ENCODE results near the gene TEKT1. TPM values are rescaled to one million over a fixed set of nuclear protein-coding genes. Genes with fewer than 3 reads are reported as not detected.

TEKT1 gene
- total RNA-seq, 2 experiments from 2014 or later, result not detected

DNA sequence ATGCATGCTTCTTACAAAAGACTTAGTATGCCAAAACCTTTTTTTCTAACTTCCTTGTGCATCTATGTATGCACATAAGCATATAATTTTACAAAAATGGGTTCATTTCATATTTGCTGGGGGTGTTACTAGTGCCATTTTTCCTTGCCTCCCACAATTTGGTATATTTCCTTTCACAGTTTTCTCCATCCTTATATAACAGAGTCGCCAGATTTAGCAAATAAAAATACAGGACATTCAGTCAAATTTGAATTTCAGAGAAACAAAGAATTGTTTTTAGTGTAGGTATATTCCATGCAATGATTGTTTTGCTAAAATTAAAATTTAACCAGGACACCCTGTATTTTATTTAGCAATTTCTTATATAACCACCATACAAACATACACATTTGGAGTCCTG, 59.5 kb downstream of the TEKT1 start:
- Histone ChIP-seq H2AFZ (ENCODE audit: low read length) (no peak overlapping the region), H3K9me2 (ENCODE audit: insufficient read depth, low read length) (no peaks in the 10 kb centered on the region), H3K27ac (ENCODE audit: low read depth, low read length, poor library complexity, severe bottlenecking) (no peak overlapping the region), H3K4me1 (ENCODE audit: insufficient read depth, low read length, poor library complexity, severe bottlenecking) (no peaks in the 10 kb centered on the region), H3K4me2 (ENCODE audit: low read length) (no peak overlapping the region), H3K36me3 (ENCODE audit: insufficient read depth, low read length) (no peaks in the 10 kb centered on the region), H3K4me3 (ENCODE audit: low read depth, low read length, poor library complexity, severe bottlenecking) (no peak overlapping the region), H4K20me1 (ENCODE audit: insufficient read depth, low read length) (no peaks in the 10 kb centered on the region), H3K9me3 (ENCODE audit: low read length) (peaks cover 8% of the 10 kb centered on the region; the same call in 1 of the 2 replicates), H3K79me2 (ENCODE audit: insufficient read depth, low read depth, low read length) (no peaks in the 10 kb centered on the region)
- no TSS peak for BruUV-seq (replicated peaks)
- intact Hi-C loops (cut with micrococcal nuclease; ENCODE audit: unreplicated experiment), result no loop called here
- no peak for TF ChIP-seq EZH2phosphoT487 (IDR thresholded peaks at IDR 0.05; ENCODE audit: borderline replicate concordance, low read depth, low read length)
- ChIA-PET POLR2A (no interaction called here), CTCF (ENCODE audit: unreplicated experiment) (no interaction called here)
- no peak for DNase-seq (ENCODE audit: low spot score)

DNA sequence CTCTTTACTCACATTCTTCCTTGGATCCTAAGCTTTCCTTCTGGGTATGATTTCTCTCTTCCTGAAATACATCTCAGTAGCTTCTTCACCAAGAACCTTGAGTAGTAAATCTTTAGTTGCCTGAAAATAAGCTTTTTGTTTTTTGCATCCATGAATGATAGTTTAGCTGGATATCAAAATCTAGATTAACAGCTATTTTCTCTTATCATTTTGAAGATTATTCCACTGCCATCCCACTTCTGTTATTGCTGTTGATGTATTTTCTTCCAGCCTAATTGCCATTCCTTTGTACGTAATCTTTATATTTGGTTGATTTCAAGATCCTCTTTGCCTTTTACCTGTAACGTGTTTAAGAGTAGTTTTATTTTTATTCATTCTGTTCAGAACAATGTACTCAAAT, 63.1 kb downstream of the TEKT1 start:
- Histone ChIP-seq H2AFZ (ENCODE audit: low read length) (no peak overlapping the region), H3K9me3 (ENCODE audit: low read length) (peaks cover 8% of the 10 kb centered on the region; the same call in 1 of the 2 replicates), H3K79me2 (ENCODE audit: insufficient read depth, low read depth, low read length) (no peaks in the 10 kb centered on the region), H4K20me1 (ENCODE audit: insufficient read depth, low read length) (no peaks in the 10 kb centered on the region), H3K9me2 (ENCODE audit: insufficient read depth, low read length) (no peaks in the 10 kb centered on the region), H3K4me2 (ENCODE audit: low read length) (no peak overlapping the region), H3K4me3 (ENCODE audit: low read depth, low read length, poor library complexity, severe bottlenecking) (no peak overlapping the region), H3K4me1 (ENCODE audit: insufficient read depth, low read length, poor library complexity, severe bottlenecking) (no peaks in the 10 kb centered on the region), H3K27ac (ENCODE audit: low read depth, low read length, poor library complexity, severe bottlenecking) (no peak overlapping the region), H3K36me3 (ENCODE audit: insufficient read depth, low read length) (no peaks in the 10 kb centered on the region)
- ChIA-PET POLR2A (no interaction called here), CTCF (ENCODE audit: unreplicated experiment) (no interaction called here)
- intact Hi-C loops (cut with micrococcal nuclease; ENCODE audit: unreplicated experiment), result no loop called here
- BruUV-seq (replicated peaks), result no TSS peak
- DNase-seq (ENCODE audit: low spot score), result no peak
- TF ChIP-seq, protein P1, sequence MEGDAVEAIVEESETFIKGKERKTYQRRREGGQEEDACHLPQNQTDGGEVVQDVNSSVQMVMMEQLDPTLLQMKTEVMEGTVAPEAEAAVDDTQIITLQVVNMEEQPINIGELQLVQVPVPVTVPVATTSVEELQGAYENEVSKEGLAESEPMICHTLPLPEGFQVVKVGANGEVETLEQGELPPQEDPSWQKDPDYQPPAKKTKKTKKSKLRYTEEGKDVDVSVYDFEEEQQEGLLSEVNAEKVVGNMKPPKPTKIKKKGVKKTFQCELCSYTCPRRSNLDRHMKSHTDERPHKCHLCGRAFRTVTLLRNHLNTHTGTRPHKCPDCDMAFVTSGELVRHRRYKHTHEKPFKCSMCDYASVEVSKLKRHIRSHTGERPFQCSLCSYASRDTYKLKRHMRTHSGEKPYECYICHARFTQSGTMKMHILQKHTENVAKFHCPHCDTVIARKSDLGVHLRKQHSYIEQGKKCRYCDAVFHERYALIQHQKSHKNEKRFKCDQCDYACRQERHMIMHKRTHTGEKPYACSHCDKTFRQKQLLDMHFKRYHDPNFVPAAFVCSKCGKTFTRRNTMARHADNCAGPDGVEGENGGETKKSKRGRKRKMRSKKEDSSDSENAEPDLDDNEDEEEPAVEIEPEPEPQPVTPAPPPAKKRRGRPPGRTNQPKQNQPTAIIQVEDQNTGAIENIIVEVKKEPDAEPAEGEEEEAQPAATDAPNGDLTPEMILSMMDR (conservative IDR thresholded peaks at IDR 0.05; ENCODE audit: low read length), result no peak
- no peak for TF ChIP-seq EZH2phosphoT487 (IDR thresholded peaks at IDR 0.05; ENCODE audit: borderline replicate concordance, low read depth, low read length)

DNA sequence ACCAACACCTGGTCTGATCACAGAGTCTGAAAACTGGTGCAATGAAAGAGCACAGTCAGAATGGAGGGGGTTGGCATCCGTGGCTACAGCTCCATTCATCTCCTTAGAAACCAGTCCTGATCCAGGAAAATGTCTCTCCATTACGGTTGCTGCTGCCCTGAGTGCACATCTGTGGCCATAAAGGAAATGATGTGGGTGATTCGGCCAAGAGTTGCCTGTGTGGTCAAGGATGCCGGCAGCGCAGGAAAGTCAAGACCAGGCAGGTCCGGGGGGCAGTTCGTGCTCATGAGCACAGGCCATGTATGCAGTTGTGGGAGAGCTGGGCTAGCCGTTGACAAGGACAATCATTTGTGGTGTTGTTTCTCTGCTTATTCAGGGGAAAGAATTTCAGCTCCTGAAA, 69.8 kb downstream of the TEKT1 start:
- H3K79me2 ChIP-seq (ENCODE audit: insufficient read depth, low read depth, low read length), result no peaks in the 10 kb centered on the region
- BruUV-seq (replicated peaks), result no TSS peak
- H3K4me1 ChIP-seq (ENCODE audit: insufficient read depth, low read length, poor library complexity, severe bottlenecking), result no peaks in the 10 kb centered on the region
- no peak overlapping the region for H3K27ac ChIP-seq (ENCODE audit: low read depth, low read length, poor library complexity, severe bottlenecking)
- ChIA-PET CTCF (ENCODE audit: unreplicated experiment) (no interaction called here), POLR2A (no interaction called here)
- no peaks in the 10 kb centered on the region for H3K9me3 ChIP-seq (ENCODE audit: low read length)
- TF ChIP-seq EZH2phosphoT487 (IDR thresholded peaks at IDR 0.05; ENCODE audit: borderline replicate concordance, low read depth, low read length), result no peak
- TF ChIP-seq, protein P1 (conservative IDR thresholded peaks at IDR 0.05; ENCODE audit: low read length), result no peak
- H3K9me2 ChIP-seq (ENCODE audit: insufficient read depth, low read length), result no peaks in the 10 kb centered on the region
- no peak overlapping the region for H3K4me2 ChIP-seq (ENCODE audit: low read length)
- DNase-seq (ENCODE audit: low spot score), result no peak
- no peak overlapping the region for H2AFZ ChIP-seq (ENCODE audit: low read length)
- H3K36me3 ChIP-seq (ENCODE audit: insufficient read depth, low read length), result no peaks in the 10 kb centered on the region
- no peaks in the 10 kb centered on the region for H4K20me1 ChIP-seq (ENCODE audit: insufficient read depth, low read length)
- intact Hi-C loops (cut with micrococcal nuclease; ENCODE audit: unreplicated experiment), result no loop called here
- no peak overlapping the region for H3K4me3 ChIP-seq (ENCODE audit: low read depth, low read length, poor library complexity, severe bottlenecking)

Measured in OCI-LY7 (cell line).